Endothelial cell of umbilical vein (primary cell): ENCODE measurements around the gene SDCCAG8.

Experiments used
- POLR2A ChIP-seq: IDR thresholded peaks from 2 replicates; pipeline ENCODE4 v1.6.1; 2012; ENCODE audit warnings: low read depth, mild to moderate bottlenecking, control low read depth, low read length
- TF ChIP-seq, protein P1 (sequence below): IDR thresholded peaks from 2 replicates; pipeline ENCODE4 v1.6.1; 2011; ENCODE audit not compliant: insufficient read depth, insufficient read length

DNA sequence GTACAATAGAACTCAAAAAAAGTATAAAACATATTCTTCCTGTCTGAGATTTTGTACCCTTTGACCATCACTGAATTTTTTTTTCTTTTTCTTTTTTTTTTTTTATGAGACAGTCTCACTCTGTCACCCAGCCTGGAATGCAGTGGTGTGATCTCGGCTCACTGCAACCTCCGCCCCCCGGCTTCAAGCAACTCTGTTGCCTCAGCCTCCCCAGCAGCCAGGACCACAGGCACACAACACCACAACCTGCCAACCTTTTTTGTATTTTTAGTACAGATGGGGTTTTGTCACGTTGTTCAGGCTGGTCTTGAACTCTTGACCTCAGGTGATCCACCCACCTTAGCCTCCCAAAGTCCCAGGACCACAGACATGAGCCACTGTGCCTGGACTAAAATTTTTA is 10.4 kb downstream of the SDCCAG8 start:
- no peak for TF ChIP-seq POLR2A
- TF ChIP-seq, protein P1, sequence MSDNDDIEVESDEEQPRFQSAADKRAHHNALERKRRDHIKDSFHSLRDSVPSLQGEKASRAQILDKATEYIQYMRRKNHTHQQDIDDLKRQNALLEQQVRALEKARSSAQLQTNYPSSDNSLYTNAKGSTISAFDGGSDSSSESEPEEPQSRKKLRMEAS = no peak
